HEK293 (cell line): ENCODE data around the gene ACACB.

Experiments
- BCL11A ChIP-seq: fragments of 450-650 bp; formaldehyde crosslinking; IDR thresholded peaks from 2 replicates; pipeline ENCODE4 v1.5.1; 2016; ENCODE audit warnings: low read depth, missing biosample characterization, missing genetic modification characterization
- FEZF1 ChIP-seq: fragments of 450-650 bp; formaldehyde crosslinking; IDR thresholded peaks from 2 replicates; pipeline ENCODE4 v1.5.1; 2016; ENCODE audit warnings: missing biosample characterization, missing genetic modification characterization
- TCF7L2 ChIP-seq: IDR thresholded peaks from 2 replicates; pipeline ENCODE4 v1.6.1; 2011; ENCODE audit warnings: low read depth, mild to moderate bottlenecking, inconsistent platforms, low read length, moderate library complexity, borderline replicate concordance
- YY1 ChIP-seq: fragments of 450-650 bp; formaldehyde crosslinking; IDR thresholded peaks from 2 replicates; pipeline ENCODE4 v1.5.1; 2018; ENCODE audit warnings: missing biosample characterization, missing genetic modification characterization
- ZFHX2 ChIP-seq: fragments of 450-650 bp; formaldehyde crosslinking; conservative IDR thresholded peaks from 2 replicates; pipeline ENCODE4 v1.5.1; 2016; ENCODE audit warnings: missing biosample characterization, missing genetic modification characterization
- ZNF112 ChIP-seq: fragments of 450-650 bp; formaldehyde crosslinking; IDR thresholded peaks from 2 replicates; pipeline ENCODE4 v1.5.0; 2017; ENCODE audit warnings: missing biosample characterization, missing genetic modification characterization
- ZNF24 ChIP-seq: fragments of 450-650 bp; formaldehyde crosslinking; IDR thresholded peaks from 2 replicates; pipeline ENCODE4 v1.5.1; 2016; ENCODE audit warnings: missing biosample characterization, missing genetic modification characterization
- ZNF558 ChIP-seq: fragments of 450-650 bp; formaldehyde crosslinking; IDR thresholded peaks from 2 replicates; pipeline ENCODE4 v1.5.1; 2016; ENCODE audit warnings: missing biosample characterization, missing genetic modification characterization
- ZNF596 ChIP-seq: fragments of 450-650 bp; IDR thresholded peaks from 2 replicates; pipeline ENCODE4 v1.5.0; 2018; ENCODE audit warnings: missing biosample characterization, mild to moderate bottlenecking, missing genetic modification characterization, moderate library complexity
- ZNF830 ChIP-seq: fragments of 450-650 bp; IDR thresholded peaks from 2 replicates; pipeline ENCODE4 v1.5.0; 2018; ENCODE audit warnings: missing biosample characterization, missing genetic modification characterization, low read depth, mild to moderate bottlenecking, moderate library complexity
- TF ChIP-seq, protein P1 (sequence below): fragments of 450-650 bp; formaldehyde crosslinking; IDR thresholded peaks from 2 replicates; pipeline ENCODE4 v1.5.1; 2016; ENCODE audit warnings: missing biosample characterization, missing genetic modification characterization, low read depth
- TF ChIP-seq, protein P2 (sequence below): fragments of 450-650 bp; formaldehyde crosslinking; IDR thresholded peaks from 2 replicates; pipeline ENCODE4 v1.5.1; 2016; ENCODE audit warnings: missing biosample characterization, missing genetic modification characterization
- TF ChIP-seq, protein P3 (sequence below): fragments of 450-650 bp; formaldehyde crosslinking; IDR thresholded peaks from 2 replicates; pipeline ENCODE4 v1.5.1; 2016; ENCODE audit warnings: missing biosample characterization, missing genetic modification characterization
- TF ChIP-seq, protein P4 (sequence below): fragments of 450-650 bp; formaldehyde crosslinking; IDR thresholded peaks from 2 replicates; pipeline ENCODE4 v1.5.1; 2016; ENCODE audit warnings: missing biosample characterization, missing genetic modification characterization

DNA sequence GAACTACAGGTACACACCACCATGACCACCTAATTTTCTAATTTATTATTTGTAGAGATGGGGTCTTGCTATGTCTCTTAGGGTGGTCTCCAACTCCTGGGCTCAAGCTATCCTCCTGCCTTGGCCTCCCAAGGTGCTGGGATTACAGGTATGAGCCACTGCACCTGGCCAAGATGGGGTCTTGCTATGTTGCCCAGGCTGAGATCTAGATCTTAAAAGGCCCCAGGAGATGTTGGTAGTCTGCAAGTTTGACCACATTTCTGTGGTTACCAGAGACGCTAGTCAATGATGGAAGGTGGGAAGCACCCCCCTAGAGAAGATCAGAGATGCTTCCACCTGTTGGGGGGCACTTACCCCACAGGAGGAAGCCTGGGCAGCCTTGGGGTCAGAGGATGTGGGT, 158.0 kb downstream of the ACACB start:
- TF ChIP-seq, protein P1, sequence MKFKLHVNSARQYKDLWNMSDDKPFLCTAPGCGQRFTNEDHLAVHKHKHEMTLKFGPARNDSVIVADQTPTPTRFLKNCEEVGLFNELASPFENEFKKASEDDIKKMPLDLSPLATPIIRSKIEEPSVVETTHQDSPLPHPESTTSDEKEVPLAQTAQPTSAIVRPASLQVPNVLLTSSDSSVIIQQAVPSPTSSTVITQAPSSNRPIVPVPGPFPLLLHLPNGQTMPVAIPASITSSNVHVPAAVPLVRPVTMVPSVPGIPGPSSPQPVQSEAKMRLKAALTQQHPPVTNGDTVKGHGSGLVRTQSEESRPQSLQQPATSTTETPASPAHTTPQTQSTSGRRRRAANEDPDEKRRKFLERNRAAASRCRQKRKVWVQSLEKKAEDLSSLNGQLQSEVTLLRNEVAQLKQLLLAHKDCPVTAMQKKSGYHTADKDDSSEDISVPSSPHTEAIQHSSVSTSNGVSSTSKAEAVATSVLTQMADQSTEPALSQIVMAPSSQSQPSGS (tag by site-specific recombination): no peak
- TF ChIP-seq, protein P2, sequence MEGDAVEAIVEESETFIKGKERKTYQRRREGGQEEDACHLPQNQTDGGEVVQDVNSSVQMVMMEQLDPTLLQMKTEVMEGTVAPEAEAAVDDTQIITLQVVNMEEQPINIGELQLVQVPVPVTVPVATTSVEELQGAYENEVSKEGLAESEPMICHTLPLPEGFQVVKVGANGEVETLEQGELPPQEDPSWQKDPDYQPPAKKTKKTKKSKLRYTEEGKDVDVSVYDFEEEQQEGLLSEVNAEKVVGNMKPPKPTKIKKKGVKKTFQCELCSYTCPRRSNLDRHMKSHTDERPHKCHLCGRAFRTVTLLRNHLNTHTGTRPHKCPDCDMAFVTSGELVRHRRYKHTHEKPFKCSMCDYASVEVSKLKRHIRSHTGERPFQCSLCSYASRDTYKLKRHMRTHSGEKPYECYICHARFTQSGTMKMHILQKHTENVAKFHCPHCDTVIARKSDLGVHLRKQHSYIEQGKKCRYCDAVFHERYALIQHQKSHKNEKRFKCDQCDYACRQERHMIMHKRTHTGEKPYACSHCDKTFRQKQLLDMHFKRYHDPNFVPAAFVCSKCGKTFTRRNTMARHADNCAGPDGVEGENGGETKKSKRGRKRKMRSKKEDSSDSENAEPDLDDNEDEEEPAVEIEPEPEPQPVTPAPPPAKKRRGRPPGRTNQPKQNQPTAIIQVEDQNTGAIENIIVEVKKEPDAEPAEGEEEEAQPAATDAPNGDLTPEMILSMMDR (tag by site-specific recombination): no peak
- TF ChIP-seq ZNF112 (tag by site-specific recombination): no peak
- no peak for TF ChIP-seq TCF7L2
- no peak for TF ChIP-seq ZNF830 (tag by site-specific recombination)
- no peak for TF ChIP-seq ZNF24 (tag by site-specific recombination)
- no peak for TF ChIP-seq ZFHX2 (tag by site-specific recombination)
- TF ChIP-seq ZNF558: no peak
- TF ChIP-seq ZNF596: no peak
- TF ChIP-seq, protein P3, sequence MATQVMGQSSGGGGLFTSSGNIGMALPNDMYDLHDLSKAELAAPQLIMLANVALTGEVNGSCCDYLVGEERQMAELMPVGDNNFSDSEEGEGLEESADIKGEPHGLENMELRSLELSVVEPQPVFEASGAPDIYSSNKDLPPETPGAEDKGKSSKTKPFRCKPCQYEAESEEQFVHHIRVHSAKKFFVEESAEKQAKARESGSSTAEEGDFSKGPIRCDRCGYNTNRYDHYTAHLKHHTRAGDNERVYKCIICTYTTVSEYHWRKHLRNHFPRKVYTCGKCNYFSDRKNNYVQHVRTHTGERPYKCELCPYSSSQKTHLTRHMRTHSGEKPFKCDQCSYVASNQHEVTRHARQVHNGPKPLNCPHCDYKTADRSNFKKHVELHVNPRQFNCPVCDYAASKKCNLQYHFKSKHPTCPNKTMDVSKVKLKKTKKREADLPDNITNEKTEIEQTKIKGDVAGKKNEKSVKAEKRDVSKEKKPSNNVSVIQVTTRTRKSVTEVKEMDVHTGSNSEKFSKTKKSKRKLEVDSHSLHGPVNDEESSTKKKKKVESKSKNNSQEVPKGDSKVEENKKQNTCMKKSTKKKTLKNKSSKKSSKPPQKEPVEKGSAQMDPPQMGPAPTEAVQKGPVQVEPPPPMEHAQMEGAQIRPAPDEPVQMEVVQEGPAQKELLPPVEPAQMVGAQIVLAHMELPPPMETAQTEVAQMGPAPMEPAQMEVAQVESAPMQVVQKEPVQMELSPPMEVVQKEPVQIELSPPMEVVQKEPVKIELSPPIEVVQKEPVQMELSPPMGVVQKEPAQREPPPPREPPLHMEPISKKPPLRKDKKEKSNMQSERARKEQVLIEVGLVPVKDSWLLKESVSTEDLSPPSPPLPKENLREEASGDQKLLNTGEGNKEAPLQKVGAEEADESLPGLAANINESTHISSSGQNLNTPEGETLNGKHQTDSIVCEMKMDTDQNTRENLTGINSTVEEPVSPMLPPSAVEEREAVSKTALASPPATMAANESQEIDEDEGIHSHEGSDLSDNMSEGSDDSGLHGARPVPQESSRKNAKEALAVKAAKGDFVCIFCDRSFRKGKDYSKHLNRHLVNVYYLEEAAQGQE (tag by site-specific recombination): no peak
- TF ChIP-seq, protein P4, sequence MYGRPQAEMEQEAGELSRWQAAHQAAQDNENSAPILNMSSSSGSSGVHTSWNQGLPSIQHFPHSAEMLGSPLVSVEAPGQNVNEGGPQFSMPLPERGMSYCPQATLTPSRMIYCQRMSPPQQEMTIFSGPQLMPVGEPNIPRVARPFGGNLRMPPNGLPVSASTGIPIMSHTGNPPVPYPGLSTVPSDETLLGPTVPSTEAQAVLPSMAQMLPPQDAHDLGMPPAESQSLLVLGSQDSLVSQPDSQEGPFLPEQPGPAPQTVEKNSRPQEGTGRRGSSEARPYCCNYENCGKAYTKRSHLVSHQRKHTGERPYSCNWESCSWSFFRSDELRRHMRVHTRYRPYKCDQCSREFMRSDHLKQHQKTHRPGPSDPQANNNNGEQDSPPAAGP (tag by site-specific recombination): no peak
- TF ChIP-seq FEZF1 (tag by site-specific recombination): no peak
- TF ChIP-seq BCL11A (tag by site-specific recombination): no peak
- no peak for TF ChIP-seq YY1 (tag by site-specific recombination)
